Endothelial cell of umbilical vein (primary cell): ENCODE measurements around the gene SMC1A. TPM values are rescaled to one million over a fixed set of nuclear protein-coding genes. Genes with fewer than 3 reads are reported as not detected.

Experiments
- BruUV-seq: library from RNA; stranded (reverse); fragments of 400-500 nt; replicated peaks from 2 replicates; lab custom pipeline; 2021; lab: Mats Ljungman, UMichigan
- CTCF ChIA-PET: fragments of 300-600, 350-600 bp; sonication (Branson Sonifier 250); formaldehyde crosslinking; loops from one replicate; lab custom pipeline; 2021; ENCODE audit warnings: antibody characterized with exemption, inconsistent platforms; lab: Charles Lee
- POLR2A ChIA-PET: fragments of 300-600, 350-600 bp; sonication (Branson Sonifier 250); formaldehyde crosslinking; loops from one replicate; lab custom pipeline; 2021; ENCODE audit warnings: antibody characterized with exemption, inconsistent platforms; lab: Charles Lee
- DNase-seq: peaks from one replicate; pipeline ENCODE4 v3.0.0-alpha.2; 2011; ENCODE audit warnings: low read depth, low spot score
- FAIRE-seq: peaks from 2 replicates; lab custom pipeline; 2011; peaks lifted over from hg19 to GRCh38; lab: Jason Lieb, UNC
- H2AFZ ChIP-seq: 2 replicates; pipeline ENCODE4 v1.6.0; 2012; ENCODE audit warnings: low read depth, low read length, control low read depth, inconsistent platforms
- H3K27ac ChIP-seq: 2 replicates; pipeline ENCODE4 v1.5.1; 2011; ENCODE audit warnings: low read depth, mild to moderate bottlenecking, control low read depth, low read length, moderate library complexity; ENCODE audit not compliant: insufficient read depth
- H3K27me3 ChIP-seq, 2 experiments: 2 replicates each; pipeline versions ENCODE4 v1.6.0 to v1.6.1; 2011; ENCODE audit warnings: low read length in 2 of 2, mixed read lengths in 1 of 2; ENCODE audit not compliant: control insufficient read depth in 2 of 2, insufficient read depth in 2 of 2
- H3K36me3 ChIP-seq, 2 experiments: 2 replicates in 1 of 2; 3 replicates in 1 of 2; pipeline ENCODE4 v1.5.1; 2011; ENCODE audit warnings: low read length in 2 of 2, mild to moderate bottlenecking in 1 of 2, moderate library complexity in 1 of 2; ENCODE audit not compliant: control insufficient read depth in 2 of 2, insufficient read depth in 2 of 2; ENCODE audit errors: extremely low read depth in 1 of 2
- H3K4me1 ChIP-seq: 3 replicates; pipeline ENCODE4 v1.5.1; 2011; ENCODE audit warnings: mild to moderate bottlenecking, low read length; ENCODE audit not compliant: control insufficient read depth, insufficient read depth; ENCODE audit errors: extremely low read depth
- H3K4me2 ChIP-seq: 2 replicates; pipeline ENCODE4 v1.6.1; 2011; ENCODE audit warnings: low read length, control low read depth, mixed read lengths; ENCODE audit not compliant: insufficient read depth
- H3K4me3 ChIP-seq, 3 experiments: fragments of 200-600 bp in 1 of 3; sonication (generic), shearing (Covaris generic) in 1 of 3; replicated peaks in 1 of 3; 2 replicates each; pipeline ENCODE4 v1.5.1; 2011 to 2016; ENCODE audit warnings: control low read depth in 3 of 3, low read length in 3 of 3, mild to moderate bottlenecking in 2 of 3, inconsistent platforms in 1 of 3, low read depth in 1 of 3, moderate library complexity in 1 of 3; ENCODE audit not compliant: insufficient read depth in 1 of 3
- H3K79me2 ChIP-seq: 2 replicates; pipeline ENCODE4 v1.6.0; 2012; ENCODE audit warnings: low read length, inconsistent platforms; ENCODE audit not compliant: control insufficient read depth, insufficient read depth
- H3K9ac ChIP-seq: replicated peaks from 2 replicates; pipeline ENCODE3; 2011; ENCODE audit warnings: low read length, control low read depth; ENCODE audit not compliant: insufficient read depth; ENCODE audit errors: extremely low read depth
- H3K9me1 ChIP-seq: replicated peaks from 3 replicates; pipeline ENCODE4 v1.6.0; 2011; ENCODE audit warnings: mild to moderate bottlenecking, low read length; ENCODE audit not compliant: control insufficient read depth, insufficient read depth; ENCODE audit errors: extremely low read depth
- H3K9me3 ChIP-seq: replicated peaks from 2 replicates; pipeline ENCODE4 v1.5.1; 2012; ENCODE audit warnings: low read length, inconsistent platforms; ENCODE audit not compliant: control insufficient read depth, insufficient read depth
- H4K20me1 ChIP-seq: replicated peaks from 2 replicates; pipeline ENCODE3; 2011; ENCODE audit warnings: mild to moderate bottlenecking, low read length; ENCODE audit not compliant: control insufficient read depth, insufficient read depth; ENCODE audit errors: extremely low read depth
- EZH2 ChIP-seq: IDR thresholded peaks from 2 replicates; pipeline ENCODE4 v1.6.1; 2012; ENCODE audit warnings: borderline replicate concordance, low read depth, mild to moderate bottlenecking, moderate library complexity, low read length, inconsistent platforms; ENCODE audit not compliant: severe bottlenecking
- FOS ChIP-seq: IDR thresholded peaks from 2 replicates; pipeline ENCODE4 v1.6.1; 2011; ENCODE audit warnings: mild to moderate bottlenecking, low read length, moderate library complexity, borderline replicate concordance; ENCODE audit not compliant: insufficient read depth
- GATA2 ChIP-seq: IDR thresholded peaks from 2 replicates; pipeline ENCODE4 v1.7.0; 2011; ENCODE audit warnings: low read depth, mild to moderate bottlenecking, moderate library complexity, mixed read lengths, low read length; ENCODE audit not compliant: insufficient read length, insufficient read depth
- JUN ChIP-seq: IDR thresholded peaks from 2 replicates; pipeline ENCODE4 v1.6.1; 2011; ENCODE audit warnings: borderline replicate concordance, low read depth; ENCODE audit not compliant: insufficient read length, insufficient read depth
- MYC ChIP-seq: IDR thresholded peaks from one replicate; pipeline ENCODE4 v1.6.1; 2011; ENCODE audit warnings: mild to moderate bottlenecking, low read depth, low read length
- POLR2A ChIP-seq: IDR thresholded peaks from 2 replicates; pipeline ENCODE4 v1.6.1; 2012; ENCODE audit warnings: low read depth, mild to moderate bottlenecking, control low read depth, low read length
- POLR2AphosphoS5 ChIP-seq: IDR thresholded peaks from 2 replicates; pipeline ENCODE4 v1.6.1; 2012; ENCODE audit warnings: low read depth, mild to moderate bottlenecking, control low read depth, low read length, moderate library complexity; ENCODE audit not compliant: insufficient read depth
- dilution Hi-C: fragments of 300-500 bp; cut with MboI; formaldehyde crosslinking; loops from one replicate; pipeline ENCODE4 v1.15.0; 2019; ENCODE audit warnings: low sequenced_read_pairs; ENCODE audit not compliant: extremely low pct_ligation_motif_present
- intact Hi-C: fragments of 100-400 bp; cut with micrococcal nuclease; formaldehyde crosslinking; loops from one replicate; pipeline ENCODE4 v1.10.0; 2022
- polyA plus RNA-seq, 4 experiments: library from polyadenylated mRNA; depleted of rRNA in 3 of 4; stranded (reverse) in 3 of 4; unstranded in 1 of 4; fragments of >200 nt; gene quantifications; 2 replicates each; pipeline versions ENCODE4 v1.2.1 to v1.2.3, GENCODE V29; 2011 to 2012; ENCODE audit warnings: missing spikeins in 1 of 4
- total RNA-seq: library from RNA; stranded (reverse); gene quantifications from 2 replicates; pipeline ENCODE4 v1.2.3, GENCODE V29; 2021
- TF ChIP-seq, protein P1 (sequence below), 2 donors: IDR thresholded peaks; 1 replicate in 1 of 2; 2 replicates in 1 of 2; pipeline ENCODE4 v1.5.1; 2011; ENCODE audit warnings: low read length in 2 of 2, mild to moderate bottlenecking in 2 of 2, moderate library complexity in 2 of 2, control low read depth in 1 of 2, inconsistent platforms in 1 of 2, low read depth in 1 of 2; ENCODE audit not compliant: insufficient read depth in 1 of 2; ENCODE audit errors: extremely low read depth in 1 of 2
- TF ChIP-seq, protein P2 (sequence below): IDR thresholded peaks from 2 replicates; pipeline ENCODE4 v1.6.1; 2011; ENCODE audit not compliant: insufficient read depth, insufficient read length

Gene SMC1A
- total and polyA plus RNA-seq, 2 donors (not counting 3 experiments of a cell fraction or from before 2014, with no cell fraction given) = 15.4 to 75.9 TPM

DNA sequence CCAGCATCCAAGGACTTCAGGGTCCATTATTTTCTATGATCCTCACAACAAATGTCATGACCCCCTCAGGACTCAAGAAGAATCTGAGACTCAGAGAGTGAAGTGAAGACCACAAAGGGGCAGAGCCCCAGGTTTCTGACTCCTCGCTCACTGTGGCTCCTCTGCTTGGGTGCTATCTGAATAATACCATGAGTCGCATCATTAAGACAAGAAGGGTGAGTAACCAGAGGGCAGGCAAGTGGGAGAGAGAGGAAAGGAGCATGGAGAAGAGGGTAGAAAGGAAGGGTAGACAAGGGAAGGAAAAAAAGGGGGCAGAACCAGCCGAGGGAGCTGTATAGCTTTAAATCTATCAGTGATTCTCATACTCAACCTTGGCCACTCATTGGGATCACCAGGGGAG, 27.2 kb upstream of the SMC1A start:
- ChIA-PET CTCF (no interaction called here), POLR2A (no interaction called here)
- no peaks in the 10 kb centered on the region for H3K36me3 ChIP-seq
- FAIRE-seq (no peak), DNase-seq (no peak)
- no peak overlapping the region for H2AFZ ChIP-seq
- H3K79me2 ChIP-seq = no peaks in the 10 kb centered on the region
- no TSS peak for BruUV-seq
- dilution Hi-C loops = no loop called here
- H4K20me1 ChIP-seq = no peaks in the 10 kb centered on the region
- no peak overlapping the region for H3K4me2 ChIP-seq
- no peak overlapping the region for H3K4me3 ChIP-seq
- intact Hi-C loops = no loop called here
- no peak for TF ChIP-seq EZH2
- no peak for TF ChIP-seq FOS
- TF ChIP-seq POLR2AphosphoS5 = no peak
- TF ChIP-seq GATA2 = no peak
- no peaks in the 10 kb centered on the region for H3K27me3 ChIP-seq
- H3K9ac ChIP-seq = no peak overlapping the region
- no peaks in the 10 kb centered on the region for H3K4me1 ChIP-seq
- H3K27ac ChIP-seq = no peak overlapping the region
- H3K9me3 ChIP-seq = no peaks in the 10 kb centered on the region
- H3K9me1 ChIP-seq = no peaks in the 10 kb centered on the region

DNA sequence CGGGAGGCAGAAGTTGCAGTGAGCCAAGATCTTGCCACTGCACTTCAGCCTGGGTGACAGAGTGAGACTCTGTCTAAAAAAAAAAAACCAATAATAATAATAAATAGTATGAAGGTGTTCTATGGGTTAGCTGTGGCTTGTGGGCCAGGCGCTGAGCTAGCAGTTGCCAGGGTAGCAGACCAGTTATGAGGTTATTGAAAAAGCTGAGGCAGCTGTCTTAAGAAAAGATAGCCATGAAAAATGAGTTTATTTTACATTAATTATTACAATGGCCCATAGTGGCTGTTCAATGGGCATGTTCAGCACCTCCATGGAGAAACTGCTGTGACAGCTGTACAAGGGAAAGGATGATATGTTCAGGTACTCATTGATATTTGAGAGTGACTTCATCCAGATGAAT, 25.0 kb upstream of the SMC1A start:
- BruUV-seq = no TSS peak
- H3K4me2 ChIP-seq = no peak overlapping the region
- POLR2A ChIA-PET = no interaction called here
- no peaks in the 10 kb centered on the region for H3K79me2 ChIP-seq
- no peak overlapping the region for H3K9ac ChIP-seq
- no peaks in the 10 kb centered on the region for H3K9me1 ChIP-seq
- CTCF ChIA-PET = interaction anchor here (1.1 to 4.0 kb wide), 6 partner anchors 11 to 134 kb away, joined by 3 to 47 read pairs (median 10); partner anchors contain the start of genes RIBC1 and SMC1A
- no peaks in the 10 kb centered on the region for H3K36me3 ChIP-seq
- no peaks in the 10 kb centered on the region for H4K20me1 ChIP-seq
- H3K4me3 ChIP-seq = no peak overlapping the region
- FAIRE-seq (no peak), DNase-seq (no peak)
- intact Hi-C loops (no loop called here), dilution Hi-C loops (no loop called here)
- no peak overlapping the region for H3K27ac ChIP-seq
- H2AFZ ChIP-seq = no peak overlapping the region
- no peaks in the 10 kb centered on the region for H3K27me3 ChIP-seq
- TF ChIP-seq POLR2AphosphoS5 (no peak), MYC (no peak), GATA2 (no peak), FOS (no peak), JUN (no peak), POLR2A (no peak), EZH2 (no peak)
- TF ChIP-seq, protein P1, sequence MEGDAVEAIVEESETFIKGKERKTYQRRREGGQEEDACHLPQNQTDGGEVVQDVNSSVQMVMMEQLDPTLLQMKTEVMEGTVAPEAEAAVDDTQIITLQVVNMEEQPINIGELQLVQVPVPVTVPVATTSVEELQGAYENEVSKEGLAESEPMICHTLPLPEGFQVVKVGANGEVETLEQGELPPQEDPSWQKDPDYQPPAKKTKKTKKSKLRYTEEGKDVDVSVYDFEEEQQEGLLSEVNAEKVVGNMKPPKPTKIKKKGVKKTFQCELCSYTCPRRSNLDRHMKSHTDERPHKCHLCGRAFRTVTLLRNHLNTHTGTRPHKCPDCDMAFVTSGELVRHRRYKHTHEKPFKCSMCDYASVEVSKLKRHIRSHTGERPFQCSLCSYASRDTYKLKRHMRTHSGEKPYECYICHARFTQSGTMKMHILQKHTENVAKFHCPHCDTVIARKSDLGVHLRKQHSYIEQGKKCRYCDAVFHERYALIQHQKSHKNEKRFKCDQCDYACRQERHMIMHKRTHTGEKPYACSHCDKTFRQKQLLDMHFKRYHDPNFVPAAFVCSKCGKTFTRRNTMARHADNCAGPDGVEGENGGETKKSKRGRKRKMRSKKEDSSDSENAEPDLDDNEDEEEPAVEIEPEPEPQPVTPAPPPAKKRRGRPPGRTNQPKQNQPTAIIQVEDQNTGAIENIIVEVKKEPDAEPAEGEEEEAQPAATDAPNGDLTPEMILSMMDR (IDR thresholded peaks at IDR 0.05; ENCODE audit: extremely low read depth in 1 of 2, insufficient read depth in 1 of 2, low read depth in 1 of 2, low read length in 2 of 2) = no peak
- TF ChIP-seq, protein P2, sequence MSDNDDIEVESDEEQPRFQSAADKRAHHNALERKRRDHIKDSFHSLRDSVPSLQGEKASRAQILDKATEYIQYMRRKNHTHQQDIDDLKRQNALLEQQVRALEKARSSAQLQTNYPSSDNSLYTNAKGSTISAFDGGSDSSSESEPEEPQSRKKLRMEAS = no peak
- no peaks in the 10 kb centered on the region for H3K4me1 ChIP-seq
- no peaks in the 10 kb centered on the region for H3K9me3 ChIP-seq
